Stomach smooth muscle (tissue), 2 donors: ENCODE measurements around the gene CTBP2.

ENCODE experiments used
- H3K27ac ChIP-seq: one replicate; pipeline ENCODE4 v1.7.0; 2013; ENCODE audit warnings: mild to moderate bottlenecking, low read length, inconsistent platforms
- H3K27me3 ChIP-seq, 2 donors: one replicate each; pipeline ENCODE4 v1.7.0; 2013; ENCODE audit warnings: low read length in 2 of 2; ENCODE audit not compliant: insufficient read depth in 2 of 2, control insufficient read depth in 1 of 2
- H3K36me3 ChIP-seq, 2 donors: one replicate each; pipeline ENCODE4 v1.7.0; 2013; ENCODE audit warnings: low read length in 2 of 2; ENCODE audit not compliant: control insufficient read depth in 2 of 2, insufficient read depth in 2 of 2
- H3K4me1 ChIP-seq: one replicate; pipeline ENCODE4 v1.7.0; 2013; ENCODE audit warnings: low read length; ENCODE audit not compliant: control insufficient read depth, insufficient read depth
- H3K4me3 ChIP-seq, 2 donors: one replicate each; pipeline ENCODE4 v1.7.0; 2013; ENCODE audit warnings: low read length in 2 of 2
- H3K9ac ChIP-seq, 2 donors: one replicate each; pipeline ENCODE4 v1.7.0; 2013; ENCODE audit warnings: low read length in 2 of 2, mild to moderate bottlenecking in 1 of 2
- H3K9me3 ChIP-seq, 2 donors: one replicate each; pipeline ENCODE4 v1.7.0; 2013; ENCODE audit warnings: low read length in 2 of 2; ENCODE audit not compliant: control insufficient read depth in 2 of 2
- donor health status: healthy.
- donor health status: Pancreatic carcinoma.

CTBP2 gene

GRCh38 chr10:125093199-125093973 is 67.0 kb downstream of the CTBP2 start:
- H3K27me3 ChIP-seq, result no peaks in the 10 kb centered on the region
- H3K9me3 ChIP-seq, result no peaks in the 10 kb centered on the region
- H3K4me3 ChIP-seq, result peak overlapping the region in 1 of 2 donors; percentile 22
- H3K9ac ChIP-seq, result peak overlapping the region; percentile 10 to 36
- peaks cover 58% of the 10 kb centered on the region for H3K4me1 ChIP-seq
- peak overlapping the region; percentile 71 for H3K27ac ChIP-seq
- peaks cover 0 to 2% of the 10 kb centered on the region in 2 donors for H3K36me3 ChIP-seq

- Histone ChIP-seq H3K4me1 (peaks cover 59% of the 10 kb centered on the region), H3K27me3 (no peaks in the 10 kb centered on the region), H3K4me3 (peak overlapping the region in 1 of 2 donors; percentile 22), H3K27ac (peak overlapping the region; percentile 71), H3K36me3 (peaks cover 3 to 4% of the 10 kb centered on the region in 2 donors), H3K9ac (peak overlapping the region in 1 of 2 donors; percentile 4), H3K9me3 (no peaks in the 10 kb centered on the region)
Measured at GRCh38 chr10:125092564-125093031, 67.8 kb downstream of the CTBP2 start.

- Histone ChIP-seq H3K36me3 (peaks cover 4 to 7% of the 10 kb centered on the region in 2 donors), H3K9ac (no peak overlapping the region), H3K27ac (no peak overlapping the region), H3K9me3 (no peaks in the 10 kb centered on the region), H3K27me3 (no peaks in the 10 kb centered on the region), H3K4me3 (no peak overlapping the region), H3K4me1 (peaks cover 59% of the 10 kb centered on the region)
Measured at GRCh38 chr10:125091891-125092290, 68.5 kb downstream of the CTBP2 start.

GRCh38 chr10:125089469-125089868 is 70.9 kb downstream of the CTBP2 start:
- no peak overlapping the region for H3K9ac ChIP-seq
- H3K9me3 ChIP-seq, result no peaks in the 10 kb centered on the region
- H3K27ac ChIP-seq, result no peak overlapping the region
- no peaks in the 10 kb centered on the region for H3K27me3 ChIP-seq
- peaks cover 58% of the 10 kb centered on the region for H3K4me1 ChIP-seq
- H3K4me3 ChIP-seq, result no peak overlapping the region
- peaks cover 4 to 9% of the 10 kb centered on the region in 2 donors for H3K36me3 ChIP-seq

DNA sequence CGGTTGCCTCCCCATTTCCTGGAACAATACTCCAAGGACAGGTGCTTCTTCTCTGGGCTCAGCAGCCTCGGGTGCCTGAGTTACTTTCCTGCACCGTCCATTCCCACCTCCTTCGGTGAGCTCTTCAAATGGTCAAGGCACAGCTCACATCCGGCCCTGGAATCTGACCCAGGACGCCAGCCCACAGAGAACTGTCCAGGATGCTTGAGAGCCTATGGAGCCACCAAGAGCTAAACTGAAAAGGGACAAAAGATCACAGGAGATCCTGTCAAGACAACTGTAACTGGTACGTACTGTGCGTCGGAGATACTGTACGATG is 72.5 kb downstream of the CTBP2 start:
- Histone ChIP-seq H3K27me3 (no peaks in the 10 kb centered on the region), H3K27ac (peak overlapping the region; percentile 53), H3K9ac (no peak overlapping the region), H3K9me3 (no peaks in the 10 kb centered on the region), H3K4me3 (no peak overlapping the region), H3K36me3 (peaks cover 4 to 9% of the 10 kb centered on the region in 2 donors), H3K4me1 (peaks cover 58% of the 10 kb centered on the region)

DNA sequence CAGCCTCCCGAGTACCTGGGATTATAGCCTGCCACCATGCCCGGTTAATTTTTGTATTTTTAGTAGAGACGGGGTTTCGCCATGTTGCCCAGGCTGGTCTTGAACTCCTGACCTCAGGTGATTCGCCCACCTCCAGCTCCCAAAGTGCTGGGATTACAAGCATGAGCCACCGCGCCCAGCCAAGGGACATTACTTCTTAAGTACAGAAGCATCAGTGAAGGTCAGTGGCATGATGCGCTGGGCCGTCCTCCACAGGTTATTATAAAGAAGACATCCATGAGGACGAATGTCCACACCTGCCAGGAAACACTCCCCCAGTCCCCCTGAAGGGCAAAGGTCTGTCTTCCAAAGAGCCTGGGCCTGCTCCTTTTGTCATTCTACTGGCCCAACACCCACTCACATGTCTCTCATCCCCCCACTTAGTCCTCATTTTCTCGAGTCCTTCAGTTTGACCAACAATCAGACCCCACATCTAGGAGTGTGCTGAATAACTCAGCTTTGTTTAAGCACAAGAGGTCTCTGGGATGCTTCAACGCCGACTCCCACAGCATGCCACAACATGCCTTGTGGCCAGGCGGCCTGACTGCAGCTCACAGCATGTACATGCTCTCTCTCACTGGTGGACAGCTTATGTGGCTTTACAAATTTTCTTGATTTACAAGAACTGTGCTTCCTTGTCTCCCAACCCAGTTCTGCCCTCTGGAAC is 73.0 kb downstream of the CTBP2 start:
- Histone ChIP-seq H3K4me3 (no peak overlapping the region), H3K27ac (peak overlapping the region; percentile 53), H3K27me3 (no peaks in the 10 kb centered on the region), H3K36me3 (peaks cover 4 to 9% of the 10 kb centered on the region in 2 donors), H3K9me3 (no peaks in the 10 kb centered on the region), H3K9ac (no peak overlapping the region), H3K4me1 (peaks cover 58% of the 10 kb centered on the region)

GRCh38 chr10:125086691-125087090 is 73.7 kb downstream of the CTBP2 start:
- Histone ChIP-seq H3K4me3 (no peak overlapping the region), H3K27me3 (no peaks in the 10 kb centered on the region), H3K27ac (peak overlapping the region; percentile 53), H3K9ac (no peak overlapping the region), H3K36me3 (peaks cover 8 to 9% of the 10 kb centered on the region in 2 donors), H3K4me1 (peaks cover 61% of the 10 kb centered on the region), H3K9me3 (no peaks in the 10 kb centered on the region)

DNA sequence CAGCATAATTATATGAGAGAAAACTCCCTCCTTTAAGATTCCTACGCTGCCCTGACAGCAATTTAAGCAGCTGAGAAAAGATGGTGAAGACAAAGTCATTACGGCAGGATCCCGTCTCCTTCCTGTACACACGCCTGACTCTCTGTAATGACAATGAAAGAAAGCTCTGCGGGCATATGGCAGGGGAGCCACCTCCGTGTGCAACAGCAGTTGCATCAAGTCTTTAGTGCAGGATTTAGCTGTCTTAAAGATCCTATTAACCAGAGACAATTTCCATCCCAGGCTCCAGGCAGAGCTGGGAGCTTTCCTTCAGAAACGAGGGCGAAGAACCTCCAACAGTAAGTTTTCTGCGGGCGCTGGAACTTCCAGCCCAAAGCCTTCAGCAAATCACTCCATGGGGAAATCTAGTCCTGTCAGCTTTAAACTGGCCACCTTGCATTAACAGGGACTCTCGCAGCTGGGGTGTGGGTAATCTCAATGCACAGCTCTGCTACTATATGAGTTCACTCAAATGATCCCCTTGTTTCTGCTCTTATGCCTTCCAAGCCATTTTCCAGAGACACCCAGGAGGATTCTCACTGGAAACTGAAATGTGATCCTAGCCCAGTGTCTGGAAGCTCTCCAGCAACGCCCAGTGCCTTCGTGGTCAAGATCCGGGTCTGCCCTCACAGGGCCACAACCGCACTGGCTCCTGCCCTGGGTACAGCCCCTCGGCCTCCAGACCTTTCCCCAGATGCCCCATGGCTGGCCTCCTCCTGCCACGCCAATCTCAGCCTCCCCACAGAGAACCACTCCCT is 74.9 kb downstream of the CTBP2 start:
- Histone ChIP-seq H3K4me3 (peak overlapping the region in 1 of 2 donors; percentile 47), H3K4me1 (peaks cover 57% of the 10 kb centered on the region), H3K27me3 (no peaks in the 10 kb centered on the region), H3K9me3 (no peaks in the 10 kb centered on the region), H3K9ac (peak overlapping the region; percentile 44 to 58), H3K27ac (peak overlapping the region; percentile 88), H3K36me3 (peaks cover 9% of the 10 kb centered on the region in 2 donors)

DNA sequence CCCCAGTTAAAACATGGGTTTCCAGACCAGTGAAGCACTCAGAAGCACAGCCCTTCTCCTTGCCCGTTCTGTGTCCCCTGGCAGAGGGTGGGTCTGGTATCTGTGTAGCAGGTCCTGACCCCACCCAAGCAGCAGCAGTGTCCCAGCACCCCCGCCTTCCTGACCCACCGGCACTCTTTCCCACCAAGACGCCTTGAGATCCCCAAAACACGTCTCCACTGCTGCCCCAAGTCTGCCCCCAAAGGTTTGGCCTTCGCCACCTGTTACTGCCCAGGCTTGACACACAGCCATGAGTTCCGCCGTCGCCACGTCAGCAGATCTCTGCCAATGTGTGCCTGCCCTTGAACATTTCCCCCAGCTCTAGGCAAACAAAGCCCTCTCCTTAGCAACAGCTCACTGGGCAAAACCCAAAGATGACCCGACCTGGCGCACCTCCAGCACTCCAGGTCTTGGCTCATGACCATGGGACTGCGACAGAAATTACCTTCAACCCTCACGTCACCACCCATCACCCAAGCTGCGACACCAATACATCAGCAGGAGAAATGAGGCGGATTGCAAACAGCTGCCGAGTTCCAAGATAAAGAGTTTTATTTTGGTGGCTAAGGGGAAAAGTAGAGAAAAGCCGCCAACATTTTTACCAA is 75.6 kb downstream of the CTBP2 start:
- no peaks in the 10 kb centered on the region for H3K9me3 ChIP-seq
- peak overlapping the region; percentile 44 to 60 for H3K9ac ChIP-seq
- H3K36me3 ChIP-seq, result peaks cover 9% of the 10 kb centered on the region in 2 donors
- peak overlapping the region; percentile 88 for H3K27ac ChIP-seq
- peak overlapping the region in 1 of 2 donors; percentile 47 for H3K4me3 ChIP-seq
- no peaks in the 10 kb centered on the region for H3K27me3 ChIP-seq
- H3K4me1 ChIP-seq, result peaks cover 62% of the 10 kb centered on the region

GRCh38 chr10:125084191-125084613 is 76.2 kb downstream of the CTBP2 start:
- Histone ChIP-seq H3K27ac (peak overlapping the region; percentile 88), H3K4me3 (peak overlapping the region in 1 of 2 donors; percentile 47), H3K4me1 (peaks cover 58% of the 10 kb centered on the region), H3K27me3 (no peaks in the 10 kb centered on the region), H3K9ac (peak overlapping the region; percentile 44 to 60), H3K9me3 (no peaks in the 10 kb centered on the region), H3K36me3 (peaks cover 9% of the 10 kb centered on the region in 2 donors)
